Measurements from ENCODE around the gene TRIP13.

DNA sequence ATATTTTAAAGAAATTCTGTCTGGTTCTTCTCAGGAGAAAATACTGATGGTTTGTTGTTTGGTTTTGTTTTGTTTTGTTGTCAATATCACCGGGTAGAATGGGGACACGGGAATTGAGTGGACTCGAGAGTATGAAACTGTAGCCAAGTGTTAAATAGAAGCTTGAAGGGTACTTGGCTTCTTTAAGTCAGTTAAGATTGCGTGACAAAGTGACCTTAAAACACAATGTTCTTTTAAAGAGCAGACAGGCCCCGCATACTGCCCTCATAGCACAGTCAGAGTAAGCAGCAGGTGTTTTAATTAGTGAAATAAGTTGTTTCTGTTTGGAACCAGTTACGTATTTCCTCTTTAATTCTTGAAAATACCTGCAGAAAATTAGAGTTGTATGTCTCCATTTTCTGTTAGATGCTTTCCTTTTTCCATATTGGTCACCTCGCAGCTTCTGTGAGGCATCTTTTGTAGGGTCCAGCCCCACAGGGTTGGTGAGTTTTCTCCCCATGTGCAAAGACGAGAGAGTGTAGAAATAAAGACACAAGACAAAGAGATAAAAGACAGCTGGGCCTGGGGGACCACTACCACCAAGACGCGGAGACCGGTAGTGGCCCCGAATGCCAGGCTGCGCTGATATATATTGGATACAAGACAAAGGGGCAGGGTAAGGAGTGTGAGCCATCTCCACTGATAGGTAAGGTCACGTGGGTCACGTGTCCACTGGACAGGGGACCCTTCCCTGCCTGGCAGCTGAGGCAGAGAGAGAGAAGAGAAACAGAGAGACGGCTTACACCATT, 9.6 kb downstream of the TRIP13 start:
- TF ChIP-seq, protein P1, sequence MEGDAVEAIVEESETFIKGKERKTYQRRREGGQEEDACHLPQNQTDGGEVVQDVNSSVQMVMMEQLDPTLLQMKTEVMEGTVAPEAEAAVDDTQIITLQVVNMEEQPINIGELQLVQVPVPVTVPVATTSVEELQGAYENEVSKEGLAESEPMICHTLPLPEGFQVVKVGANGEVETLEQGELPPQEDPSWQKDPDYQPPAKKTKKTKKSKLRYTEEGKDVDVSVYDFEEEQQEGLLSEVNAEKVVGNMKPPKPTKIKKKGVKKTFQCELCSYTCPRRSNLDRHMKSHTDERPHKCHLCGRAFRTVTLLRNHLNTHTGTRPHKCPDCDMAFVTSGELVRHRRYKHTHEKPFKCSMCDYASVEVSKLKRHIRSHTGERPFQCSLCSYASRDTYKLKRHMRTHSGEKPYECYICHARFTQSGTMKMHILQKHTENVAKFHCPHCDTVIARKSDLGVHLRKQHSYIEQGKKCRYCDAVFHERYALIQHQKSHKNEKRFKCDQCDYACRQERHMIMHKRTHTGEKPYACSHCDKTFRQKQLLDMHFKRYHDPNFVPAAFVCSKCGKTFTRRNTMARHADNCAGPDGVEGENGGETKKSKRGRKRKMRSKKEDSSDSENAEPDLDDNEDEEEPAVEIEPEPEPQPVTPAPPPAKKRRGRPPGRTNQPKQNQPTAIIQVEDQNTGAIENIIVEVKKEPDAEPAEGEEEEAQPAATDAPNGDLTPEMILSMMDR (IDR thresholded peaks at IDR 0.05; ENCODE audit: low read depth, low read length): no peak
- no peak for TF ChIP-seq EZH2phosphoT487 (IDR thresholded peaks at IDR 0.05; ENCODE audit: low read depth)
